HL-60 (cell line): ENCODE measurements around the gene TMEM201.

Source experiments
- GABPA ChIP-seq: IDR thresholded peaks from 2 replicates; pipeline ENCODE4 v1.6.1; 2012; ENCODE audit warnings: low read depth
- POLR2AphosphoS5 ChIP-seq: IDR thresholded peaks from 2 replicates; pipeline ENCODE4 v1.6.1; 2012; ENCODE audit warnings: low read depth
- SPI1 ChIP-seq: IDR thresholded peaks from 2 replicates; pipeline ENCODE4 v1.6.1; 2012; ENCODE audit warnings: low read depth, mild to moderate bottlenecking, borderline replicate concordance
- TF ChIP-seq, protein P1 (sequence below): IDR thresholded peaks from one replicate; pipeline ENCODE4 v1.5.1; 2011; ENCODE audit warnings: low read length, control low read depth, inconsistent platforms; ENCODE audit not compliant: insufficient read depth
- TF ChIP-seq, protein P2 (sequence below): IDR thresholded peaks from 2 replicates; pipeline ENCODE4 v1.6.1; 2012; ENCODE audit warnings: low read depth; ENCODE audit not compliant: insufficient replicate concordance

DNA sequence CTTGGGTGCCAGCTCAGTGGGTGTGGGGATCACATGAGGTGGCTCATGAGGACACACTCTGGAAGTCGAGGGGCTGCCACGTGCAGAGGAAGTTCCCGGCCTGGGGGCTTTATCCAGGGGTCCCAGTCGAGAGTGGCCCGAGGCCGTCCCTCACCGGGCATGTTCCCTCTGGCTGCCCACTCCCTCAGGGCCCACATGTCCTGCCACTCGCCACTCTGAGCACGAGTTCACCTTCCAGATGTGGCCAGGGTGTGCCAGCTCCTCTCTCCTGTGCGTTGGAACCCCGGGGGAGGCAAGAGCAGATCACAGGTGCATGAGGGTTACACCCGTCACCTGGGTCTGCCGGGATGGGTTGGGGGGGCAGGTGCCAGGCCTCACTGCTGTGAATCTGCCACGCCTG is 14.6 kb downstream of the TMEM201 start:
- TF ChIP-seq, protein P1, sequence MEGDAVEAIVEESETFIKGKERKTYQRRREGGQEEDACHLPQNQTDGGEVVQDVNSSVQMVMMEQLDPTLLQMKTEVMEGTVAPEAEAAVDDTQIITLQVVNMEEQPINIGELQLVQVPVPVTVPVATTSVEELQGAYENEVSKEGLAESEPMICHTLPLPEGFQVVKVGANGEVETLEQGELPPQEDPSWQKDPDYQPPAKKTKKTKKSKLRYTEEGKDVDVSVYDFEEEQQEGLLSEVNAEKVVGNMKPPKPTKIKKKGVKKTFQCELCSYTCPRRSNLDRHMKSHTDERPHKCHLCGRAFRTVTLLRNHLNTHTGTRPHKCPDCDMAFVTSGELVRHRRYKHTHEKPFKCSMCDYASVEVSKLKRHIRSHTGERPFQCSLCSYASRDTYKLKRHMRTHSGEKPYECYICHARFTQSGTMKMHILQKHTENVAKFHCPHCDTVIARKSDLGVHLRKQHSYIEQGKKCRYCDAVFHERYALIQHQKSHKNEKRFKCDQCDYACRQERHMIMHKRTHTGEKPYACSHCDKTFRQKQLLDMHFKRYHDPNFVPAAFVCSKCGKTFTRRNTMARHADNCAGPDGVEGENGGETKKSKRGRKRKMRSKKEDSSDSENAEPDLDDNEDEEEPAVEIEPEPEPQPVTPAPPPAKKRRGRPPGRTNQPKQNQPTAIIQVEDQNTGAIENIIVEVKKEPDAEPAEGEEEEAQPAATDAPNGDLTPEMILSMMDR: no peak
- TF ChIP-seq GABPA (no peak), POLR2AphosphoS5 (no peak), SPI1 (no peak)
- TF ChIP-seq, protein P2, sequence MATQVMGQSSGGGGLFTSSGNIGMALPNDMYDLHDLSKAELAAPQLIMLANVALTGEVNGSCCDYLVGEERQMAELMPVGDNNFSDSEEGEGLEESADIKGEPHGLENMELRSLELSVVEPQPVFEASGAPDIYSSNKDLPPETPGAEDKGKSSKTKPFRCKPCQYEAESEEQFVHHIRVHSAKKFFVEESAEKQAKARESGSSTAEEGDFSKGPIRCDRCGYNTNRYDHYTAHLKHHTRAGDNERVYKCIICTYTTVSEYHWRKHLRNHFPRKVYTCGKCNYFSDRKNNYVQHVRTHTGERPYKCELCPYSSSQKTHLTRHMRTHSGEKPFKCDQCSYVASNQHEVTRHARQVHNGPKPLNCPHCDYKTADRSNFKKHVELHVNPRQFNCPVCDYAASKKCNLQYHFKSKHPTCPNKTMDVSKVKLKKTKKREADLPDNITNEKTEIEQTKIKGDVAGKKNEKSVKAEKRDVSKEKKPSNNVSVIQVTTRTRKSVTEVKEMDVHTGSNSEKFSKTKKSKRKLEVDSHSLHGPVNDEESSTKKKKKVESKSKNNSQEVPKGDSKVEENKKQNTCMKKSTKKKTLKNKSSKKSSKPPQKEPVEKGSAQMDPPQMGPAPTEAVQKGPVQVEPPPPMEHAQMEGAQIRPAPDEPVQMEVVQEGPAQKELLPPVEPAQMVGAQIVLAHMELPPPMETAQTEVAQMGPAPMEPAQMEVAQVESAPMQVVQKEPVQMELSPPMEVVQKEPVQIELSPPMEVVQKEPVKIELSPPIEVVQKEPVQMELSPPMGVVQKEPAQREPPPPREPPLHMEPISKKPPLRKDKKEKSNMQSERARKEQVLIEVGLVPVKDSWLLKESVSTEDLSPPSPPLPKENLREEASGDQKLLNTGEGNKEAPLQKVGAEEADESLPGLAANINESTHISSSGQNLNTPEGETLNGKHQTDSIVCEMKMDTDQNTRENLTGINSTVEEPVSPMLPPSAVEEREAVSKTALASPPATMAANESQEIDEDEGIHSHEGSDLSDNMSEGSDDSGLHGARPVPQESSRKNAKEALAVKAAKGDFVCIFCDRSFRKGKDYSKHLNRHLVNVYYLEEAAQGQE: no peak
